Hepatocyte (in vitro differentiated cells): ENCODE results near the gene TMEM63A. TPM values are rescaled to one million over a fixed set of nuclear protein-coding genes. Genes with fewer than 3 reads are reported as not detected.
A peak's percentile ranks its signal among the peaks of the same experiment; 100 is the strongest.
"Not testable (repeated sequence)": the region's sequence is repeated elsewhere in the genome, so short reads cannot be mapped to it uniquely, and the experiment has no call there.

Experiments
- DNase-seq: peaks from one replicate; pipeline ENCODE4 v3.0.0-alpha.2; 2016; ENCODE audit warnings: low spot score
- H2AFZ ChIP-seq: fragments of 200-600 bp; sonication (generic); 2 replicates; pipeline ENCODE4 v1.6.0; 2016; ENCODE audit warnings: antibody characterized with exemption, mild to moderate bottlenecking
- H3K27ac ChIP-seq: fragments of 200-600 bp; sonication (generic); 2 replicates; pipeline ENCODE4 v1.5.1; 2016; ENCODE audit warnings: mild to moderate bottlenecking
- H3K27me3 ChIP-seq: fragments of 200-600 bp; sonication (generic); 2 replicates; pipeline ENCODE4 v1.6.1; 2016
- H3K36me3 ChIP-seq: fragments of 200-600 bp; sonication (generic); replicated peaks from 2 replicates; pipeline ENCODE4 v1.5.1; 2016; ENCODE audit warnings: low read depth; ENCODE audit not compliant: insufficient read depth
- H3K4me1 ChIP-seq: fragments of 200-600 bp; sonication (generic); 2 replicates; pipeline ENCODE4 v1.5.1; 2016; ENCODE audit warnings: mild to moderate bottlenecking, moderate library complexity; ENCODE audit not compliant: insufficient read depth
- H3K4me2 ChIP-seq: fragments of 200-600 bp; sonication (generic); 2 replicates; pipeline ENCODE4 v1.6.0; 2016
- H3K4me3 ChIP-seq: fragments of 200-600 bp; sonication (generic); 2 replicates; pipeline ENCODE4 v1.5.1; 2016; ENCODE audit warnings: mild to moderate bottlenecking
- H3K79me2 ChIP-seq: fragments of 200-600 bp; sonication (generic); 2 replicates; pipeline ENCODE4 v1.6.0; 2017; ENCODE audit warnings: mild to moderate bottlenecking
- H3K9me2 ChIP-seq: fragments of 200-600 bp; sonication (generic); replicated peaks from 2 replicates; pipeline ENCODE4 v1.6.0; 2017; ENCODE audit warnings: mild to moderate bottlenecking; ENCODE audit not compliant: insufficient read depth
- H3K9me3 ChIP-seq: fragments of 200-600 bp; sonication (generic); 2 replicates; pipeline ENCODE4 v1.5.1; 2016; ENCODE audit warnings: low read depth, mild to moderate bottlenecking
- H4K20me1 ChIP-seq: fragments of 200-600 bp; sonication (generic); 2 replicates; pipeline ENCODE4 v1.6.0; 2016; ENCODE audit warnings: mild to moderate bottlenecking; ENCODE audit not compliant: insufficient read depth, poor library complexity, severe bottlenecking
- CTCF ChIP-seq: fragments of 200-600 bp; sonication (generic); IDR thresholded peaks from 2 replicates; pipeline ENCODE4 v1.5.1; 2016; ENCODE audit warnings: antibody characterized with exemption, mild to moderate bottlenecking; ENCODE audit not compliant: poor library complexity
- EZH2 ChIP-seq: fragments of 200-600 bp; sonication (generic); IDR thresholded peaks from 2 replicates; pipeline ENCODE4 v1.6.1; 2016; ENCODE audit warnings: antibody characterized with exemption, mild to moderate bottlenecking, borderline replicate concordance
- EZH2phosphoT487 ChIP-seq: fragments of 200-600 bp; sonication (generic); IDR thresholded peaks from one replicate; pipeline ENCODE4 v1.6.1; 2018; ENCODE audit warnings: antibody characterized with exemption, mild to moderate bottlenecking, low read depth, moderate library complexity; ENCODE audit not compliant: unreplicated experiment, severe bottlenecking
- WGBS: methylation state at CpG from one replicate; pipeline ENCODE4 v1.1.6; 2016; ENCODE audit warnings: low lambda C conversion rate; ENCODE audit errors: missing lambda C conversion rate; 5-methylcytosine and 5-hydroxymethylcytosine counted together
- polyA plus RNA-seq: library from polyadenylated mRNA; unstranded; fragments of >200 nt; fragmentation: Nextera tagmentation; extraction: Ambion mirVana; gene quantifications from 2 replicates; pipeline ENCODE4 v1.2.1, GENCODE V29; 2016
- total RNA-seq: library from RNA; depleted of rRNA; stranded (reverse); fragments of >200 nt; gene quantifications from 2 replicates; pipeline ENCODE4 v1.2.3, GENCODE V29; 2014

Gene TMEM63A
- total and polyA plus RNA-seq, 2 experiments from 2014 or later = 38.8 to 47.5 TPM

GRCh38 chr1:225816643-225817538 lies 65.3 kb downstream of the TMEM63A start:
- peaks cover 67% of the 10 kb centered on the region for H3K79me2 ChIP-seq
- H3K9me2 ChIP-seq = no peaks in the 10 kb centered on the region
- 68% methylated on average over 17 of the region's 17 CpGs for WGBS
- H3K27ac ChIP-seq = peak overlapping the region; percentile 90
- H3K4me2 ChIP-seq = peak overlapping the region; percentile 56
- H3K4me3 ChIP-seq = no peak overlapping the region
- H4K20me1 ChIP-seq = no peaks in the 10 kb centered on the region
- peak; percentile 51 for DNase-seq
- H3K9me3 ChIP-seq = no peaks in the 10 kb centered on the region
- no peaks in the 10 kb centered on the region for H3K27me3 ChIP-seq
- H3K4me1 ChIP-seq = peaks cover 38% of the 10 kb centered on the region
- no peak overlapping the region for H2AFZ ChIP-seq
- TF ChIP-seq CTCF (no peak), EZH2 (no peak), EZH2phosphoT487 (no peak)
- H3K36me3 ChIP-seq = no peaks in the 10 kb centered on the region

- H3K27me3 ChIP-seq = no peaks in the 10 kb centered on the region
- H3K79me2 ChIP-seq = peaks cover 75% of the 10 kb centered on the region
- H3K27ac ChIP-seq = no peak overlapping the region
- no peaks in the 10 kb centered on the region for H3K9me2 ChIP-seq
- no peak overlapping the region for H3K4me3 ChIP-seq
- H4K20me1 ChIP-seq = no peaks in the 10 kb centered on the region
- no peaks in the 10 kb centered on the region for H3K36me3 ChIP-seq
- WGBS = 85% methylated on average over 17 of the region's 17 CpGs
- TF ChIP-seq CTCF (no peak), EZH2phosphoT487 (no peak), EZH2 (no peak)
- no peak overlapping the region for H2AFZ ChIP-seq
- no peak overlapping the region for H3K4me2 ChIP-seq
- H3K4me1 ChIP-seq = peaks cover 48% of the 10 kb centered on the region
- H3K9me3 ChIP-seq = no peaks in the 10 kb centered on the region
- DNase-seq = no peak
Measured at GRCh38 chr1:225815526-225816178, 66.5 kb downstream of the TMEM63A start.

- H3K27me3 ChIP-seq, H3K27ac ChIP-seq, H3K9me2 ChIP-seq, H3K4me2 ChIP-seq, H3K9me3 ChIP-seq, H3K4me3 ChIP-seq, DNase-seq, H3K36me3 ChIP-seq, H2AFZ ChIP-seq, H4K20me1 ChIP-seq: not testable (repeated sequence)
- 94% methylated on average over 6 of the region's 7 CpGs for WGBS
- peaks cover 73% of the 10 kb centered on the region for H3K79me2 ChIP-seq
- peaks cover 48% of the 10 kb centered on the region for H3K4me1 ChIP-seq
Measured at GRCh38 chr1:225815090-225815489, 67.1 kb downstream of the TMEM63A start.

- no peak overlapping the region for H3K4me2 ChIP-seq
- H3K4me3 ChIP-seq = no peak overlapping the region
- H3K4me1 ChIP-seq = peaks cover 48% of the 10 kb centered on the region
- H3K27ac ChIP-seq = no peak overlapping the region
- TF ChIP-seq EZH2 (no peak), CTCF (no peak), EZH2phosphoT487 (no peak)
- no peak for DNase-seq
- H2AFZ ChIP-seq = no peak overlapping the region
- no peaks in the 10 kb centered on the region for H4K20me1 ChIP-seq
- H3K27me3 ChIP-seq = no peaks in the 10 kb centered on the region
- no peaks in the 10 kb centered on the region for H3K9me2 ChIP-seq
- 94% methylated on average over 7 of the region's 7 CpGs for WGBS
- H3K36me3 ChIP-seq = no peaks in the 10 kb centered on the region
- H3K79me2 ChIP-seq = peaks cover 68% of the 10 kb centered on the region
- H3K9me3 ChIP-seq = no peaks in the 10 kb centered on the region
Measured at GRCh38 chr1:225814381-225814780, 67.8 kb downstream of the TMEM63A start.
